ENCODE measurements around the gene FSTL4.

- TF ChIP-seq, protein P1, sequence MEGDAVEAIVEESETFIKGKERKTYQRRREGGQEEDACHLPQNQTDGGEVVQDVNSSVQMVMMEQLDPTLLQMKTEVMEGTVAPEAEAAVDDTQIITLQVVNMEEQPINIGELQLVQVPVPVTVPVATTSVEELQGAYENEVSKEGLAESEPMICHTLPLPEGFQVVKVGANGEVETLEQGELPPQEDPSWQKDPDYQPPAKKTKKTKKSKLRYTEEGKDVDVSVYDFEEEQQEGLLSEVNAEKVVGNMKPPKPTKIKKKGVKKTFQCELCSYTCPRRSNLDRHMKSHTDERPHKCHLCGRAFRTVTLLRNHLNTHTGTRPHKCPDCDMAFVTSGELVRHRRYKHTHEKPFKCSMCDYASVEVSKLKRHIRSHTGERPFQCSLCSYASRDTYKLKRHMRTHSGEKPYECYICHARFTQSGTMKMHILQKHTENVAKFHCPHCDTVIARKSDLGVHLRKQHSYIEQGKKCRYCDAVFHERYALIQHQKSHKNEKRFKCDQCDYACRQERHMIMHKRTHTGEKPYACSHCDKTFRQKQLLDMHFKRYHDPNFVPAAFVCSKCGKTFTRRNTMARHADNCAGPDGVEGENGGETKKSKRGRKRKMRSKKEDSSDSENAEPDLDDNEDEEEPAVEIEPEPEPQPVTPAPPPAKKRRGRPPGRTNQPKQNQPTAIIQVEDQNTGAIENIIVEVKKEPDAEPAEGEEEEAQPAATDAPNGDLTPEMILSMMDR (optimal IDR thresholded peaks at IDR 0.05 in 1 of 3, IDR thresholded peaks at IDR 0.05 in 1 of 3, conservative IDR thresholded peaks at IDR 0.05 in 1 of 3; ENCODE audit: extremely low read depth in 1 of 3, insufficient read depth in 2 of 3, low read length in 3 of 3), result no peak
- no peak for TF ChIP-seq EZH2 (IDR thresholded peaks at IDR 0.05; ENCODE audit: low read length)
Measured at GRCh38 chr5:133196441-133197085, 415.8 kb downstream of the FSTL4 start.

All from keratinocyte (primary cell).